Right lobe of liver (tissue), 6 donors: ENCODE results near the gene PRKCA. TPM values are rescaled to one million over a fixed set of nuclear protein-coding genes. Genes with fewer than 3 reads are reported as not detected.

ENCODE experiments used
- ATAC-seq, 4 donors: fragments of 200-7000 bp; cut with Tn5 transposase; one replicate each; pipeline ENCODE4 v1.9.1; 2020; ENCODE audit warnings: mild to moderate bottlenecking in 4 of 4, moderate library complexity in 4 of 4
- DNase-seq, 3 donors: peaks; one replicate each; pipeline ENCODE4 v3.0.0-alpha.2; 2020
- H3K27ac ChIP-seq, 3 donors: fragments of 200-600 bp; one replicate each; pipeline ENCODE4 v1.8.0; 2022
- H3K27me3 ChIP-seq, 2 donors: fragments of 200-600 bp; one replicate each; pipeline ENCODE4 v1.8.0; 2022
- H3K36me3 ChIP-seq, 4 donors: fragments of 200-600 bp; sonication (generic) in 1 of 4; one replicate each; pipeline versions ENCODE4 v1.5.1 to v1.8.0; 2017 to 2022; ENCODE audit warnings: control low read depth in 1 of 4
- H3K4me1 ChIP-seq, 4 donors: fragments of 200-600 bp; sonication (generic) in 1 of 4; one replicate each; pipeline versions ENCODE4 v1.5.1 to v1.8.0; 2017 to 2022; ENCODE audit warnings: control low read depth in 1 of 4
- H3K4me3 ChIP-seq, 3 donors: fragments of 200-600 bp; one replicate each; pipeline ENCODE4 v1.8.0; 2022
- H3K9me3 ChIP-seq, 4 donors: fragments of 200-600 bp; sonication (generic) in 1 of 4; one replicate each; pipeline versions ENCODE4 v1.5.1 to v1.8.0; 2017 to 2022; ENCODE audit warnings: control low read depth in 1 of 4
- POLR2A ChIP-seq: fragments of 450-650 bp; IDR thresholded peaks from one replicate; pipeline ENCODE4 v1.6.1; 2017; ENCODE audit warnings: antibody characterized with exemption, mild to moderate bottlenecking
- WGBS: methylation state at CpG from one replicate; pipeline ENCODE4 v1.1.6; 2018; ENCODE audit warnings: low coverage, low lambda C conversion rate; ENCODE audit not compliant: insufficient coverage; ENCODE audit errors: missing lambda C conversion rate; 5-methylcytosine and 5-hydroxymethylcytosine counted together
- intact Hi-C, 2 donors: fragments of 100-400 bp; cut with DNase I; formaldehyde crosslinking; loops; one replicate each; pipeline versions ENCODE4 v1.11.2 to v1.14.1; 2022
- total RNA-seq, 6 experiments: library from RNA; depleted of rRNA in 2 of 6; stranded (reverse); fragments of >200 nt in 2 of 6; fragmentation: NEBNext Ultra II Directional in 3 of 6; extraction: Animal tissue kit (Norgen Biotek cat#: 25700) in 3 of 6; gene quantifications; one replicate each; pipeline versions ENCODE4 v1.1.0 to v1.2.4, GENCODE V29; 2016 to 2023
- TF ChIP-seq, protein P1 (sequence below), 4 donors: fragments of 200-600 bp in 3 of 4; fragments of 450-650 bp in 1 of 4; IDR thresholded peaks; one replicate each; pipeline versions ENCODE4 v1.5.1 to v1.8.0; 2016 to 2022; ENCODE audit warnings: antibody characterized with exemption in 4 of 4, mild to moderate bottlenecking in 2 of 4
- donor health status: DM: no; HTN: yes; CAD: no.
- donor health status: DM: no; HTN: no; CAD: no.
- donor health status: DM: no; HTN: no; CAD: no.
- donor health status: DM: no; HTN: yes; CAD: no.
- donor health status: DM: no; HTN: yes; CAD: no.

PRKCA gene
- total RNA-seq, 6 experiments from 2014 or later: 11.7 to 23.0 (median 18.7) TPM

GRCh38 chr17:66793814-66794213 is 491.4 kb downstream of the PRKCA start:
- peaks cover 0 to 7% (median 0%) of the 10 kb centered on the region in 4 donors for H3K36me3 ChIP-seq
- H3K4me3 ChIP-seq: no peak overlapping the region
- 62% methylated on average over 3 of the region's 3 CpGs for WGBS
- DNase-seq (no peak), ATAC-seq (peak in 3 of 4 donors; percentile 50 to 68 (median 53))
- H3K9me3 ChIP-seq: no peaks in the 10 kb centered on the region
- H3K4me1 ChIP-seq: peaks cover 0 to 11% (median 0%) of the 10 kb centered on the region in 4 donors
- intact Hi-C loops: no loop called here
- no peaks in the 10 kb centered on the region for H3K27me3 ChIP-seq
- H3K27ac ChIP-seq: no peak overlapping the region
- TF ChIP-seq, protein P1, sequence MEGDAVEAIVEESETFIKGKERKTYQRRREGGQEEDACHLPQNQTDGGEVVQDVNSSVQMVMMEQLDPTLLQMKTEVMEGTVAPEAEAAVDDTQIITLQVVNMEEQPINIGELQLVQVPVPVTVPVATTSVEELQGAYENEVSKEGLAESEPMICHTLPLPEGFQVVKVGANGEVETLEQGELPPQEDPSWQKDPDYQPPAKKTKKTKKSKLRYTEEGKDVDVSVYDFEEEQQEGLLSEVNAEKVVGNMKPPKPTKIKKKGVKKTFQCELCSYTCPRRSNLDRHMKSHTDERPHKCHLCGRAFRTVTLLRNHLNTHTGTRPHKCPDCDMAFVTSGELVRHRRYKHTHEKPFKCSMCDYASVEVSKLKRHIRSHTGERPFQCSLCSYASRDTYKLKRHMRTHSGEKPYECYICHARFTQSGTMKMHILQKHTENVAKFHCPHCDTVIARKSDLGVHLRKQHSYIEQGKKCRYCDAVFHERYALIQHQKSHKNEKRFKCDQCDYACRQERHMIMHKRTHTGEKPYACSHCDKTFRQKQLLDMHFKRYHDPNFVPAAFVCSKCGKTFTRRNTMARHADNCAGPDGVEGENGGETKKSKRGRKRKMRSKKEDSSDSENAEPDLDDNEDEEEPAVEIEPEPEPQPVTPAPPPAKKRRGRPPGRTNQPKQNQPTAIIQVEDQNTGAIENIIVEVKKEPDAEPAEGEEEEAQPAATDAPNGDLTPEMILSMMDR (IDR thresholded peaks at IDR 0.05): no peak
- TF ChIP-seq POLR2A: no peak

DNA sequence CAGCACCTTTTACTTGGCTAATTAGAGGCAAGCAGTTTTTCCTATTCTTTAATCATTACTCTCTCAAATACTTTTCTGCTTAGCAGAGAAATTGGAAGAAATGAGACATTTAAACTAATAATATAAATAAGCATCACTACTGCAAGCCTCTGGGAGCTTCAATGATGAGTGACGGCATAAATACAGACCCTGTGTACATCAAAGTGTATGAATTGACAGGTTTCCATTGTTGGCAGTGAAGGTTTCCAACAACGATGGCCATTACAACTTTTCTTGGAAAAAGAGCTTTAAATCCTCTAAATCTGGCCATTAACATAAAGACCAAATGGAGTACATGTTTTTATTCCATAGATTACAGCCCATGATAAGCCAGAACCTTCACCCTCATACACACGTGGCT is 493.1 kb downstream of the PRKCA start:
- ATAC-seq (no peak), DNase-seq (no peak)
- Histone ChIP-seq H3K36me3 (no peaks in the 10 kb centered on the region), H3K4me1 (peaks cover 0 to 11% (median 0%) of the 10 kb centered on the region in 4 donors), H3K4me3 (no peak overlapping the region), H3K27me3 (no peaks in the 10 kb centered on the region), H3K9me3 (no peaks in the 10 kb centered on the region), H3K27ac (no peak overlapping the region)
- TF ChIP-seq, protein P1 (IDR thresholded peaks at IDR 0.05): no peak
- TF ChIP-seq POLR2A: no peak
- WGBS: 95% methylated on average over 3 of the region's 3 CpGs
- intact Hi-C loops: no loop called here

DNA sequence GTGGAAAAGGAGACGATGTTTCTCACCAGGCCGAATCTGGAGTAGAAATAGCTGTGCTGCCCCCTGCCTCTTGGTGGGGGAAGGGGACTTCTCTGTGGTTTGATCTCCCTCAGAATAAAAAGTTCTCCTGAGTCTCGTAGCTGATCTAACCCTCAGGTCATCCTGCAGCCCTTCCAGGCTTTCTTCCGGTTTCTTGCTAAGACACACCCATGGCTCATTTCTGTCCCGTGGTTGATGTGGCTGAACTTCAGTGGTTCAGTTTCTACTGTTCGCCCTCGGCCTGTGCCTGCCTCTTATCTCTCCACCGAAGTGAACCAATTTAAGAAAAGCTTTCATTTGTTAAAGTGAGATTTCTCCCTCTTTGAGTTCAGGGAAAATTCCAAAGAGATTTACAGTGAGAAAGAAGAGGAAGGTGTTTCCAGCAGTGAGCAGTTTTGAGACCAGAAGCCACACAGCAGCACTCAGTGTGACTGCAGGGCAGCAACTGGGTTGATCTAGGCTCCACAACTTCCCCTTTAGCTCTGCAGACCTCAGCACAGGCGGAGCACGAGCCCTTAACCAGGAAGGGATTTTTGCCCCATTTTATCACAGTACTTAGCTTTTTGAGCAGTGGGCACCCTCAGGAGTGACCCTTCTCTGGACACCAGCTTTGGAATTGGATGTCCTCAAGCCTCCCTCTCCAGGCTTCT is 497.6 kb downstream of the PRKCA start:
- ATAC-seq (peak; percentile 50 to 87 (median 68)), DNase-seq (no peak)
- Histone ChIP-seq H3K27ac (no peak overlapping the region), H3K36me3 (no peaks in the 10 kb centered on the region), H3K4me3 (no peak overlapping the region), H3K9me3 (no peaks in the 10 kb centered on the region), H3K4me1 (no peaks in the 10 kb centered on the region), H3K27me3 (no peaks in the 10 kb centered on the region)
- TF ChIP-seq POLR2A: no peak
- TF ChIP-seq, protein P1 (IDR thresholded peaks at IDR 0.05): no peak
- intact Hi-C loops: no loop called here
- whole genome bisulfite sequencing: 80% methylated on average over 8 of the region's 10 CpGs

- Histone ChIP-seq H3K9me3 (no peaks in the 10 kb centered on the region), H3K27me3 (no peaks in the 10 kb centered on the region), H3K4me3 (no peak overlapping the region), H3K27ac (no peak overlapping the region), H3K36me3 (no peaks in the 10 kb centered on the region), H3K4me1 (no peaks in the 10 kb centered on the region)
- ATAC-seq: no peak
- intact Hi-C loops: no loop called here
- no peak for DNase-seq
- 72% methylated on average over 5 of the region's 19 CpGs for WGBS
- TF ChIP-seq POLR2A: no peak
- TF ChIP-seq, protein P1 (IDR thresholded peaks at IDR 0.05): no peak
Observed at GRCh38 chr17:66803474-66803951, 501.1 kb downstream of the PRKCA start.
